Posterior cingulate gyrus (tissue), 11 donors: Measurements from ENCODE around the gene FOXS1.

Experiments used
- DNase-seq, 10 donors: peaks; one replicate each; pipeline versions ENCODE4 v3.0.0 to v3.0.0-alpha.2; 2020 to 2021; ENCODE audit warnings: mixed read lengths in 3 of 10
- intact Hi-C: fragments of 100-400 bp; cut with DNase I; formaldehyde crosslinking; loops from one replicate; pipeline ENCODE4 v1.15.1; 2023

FOXS1 gene

DNA sequence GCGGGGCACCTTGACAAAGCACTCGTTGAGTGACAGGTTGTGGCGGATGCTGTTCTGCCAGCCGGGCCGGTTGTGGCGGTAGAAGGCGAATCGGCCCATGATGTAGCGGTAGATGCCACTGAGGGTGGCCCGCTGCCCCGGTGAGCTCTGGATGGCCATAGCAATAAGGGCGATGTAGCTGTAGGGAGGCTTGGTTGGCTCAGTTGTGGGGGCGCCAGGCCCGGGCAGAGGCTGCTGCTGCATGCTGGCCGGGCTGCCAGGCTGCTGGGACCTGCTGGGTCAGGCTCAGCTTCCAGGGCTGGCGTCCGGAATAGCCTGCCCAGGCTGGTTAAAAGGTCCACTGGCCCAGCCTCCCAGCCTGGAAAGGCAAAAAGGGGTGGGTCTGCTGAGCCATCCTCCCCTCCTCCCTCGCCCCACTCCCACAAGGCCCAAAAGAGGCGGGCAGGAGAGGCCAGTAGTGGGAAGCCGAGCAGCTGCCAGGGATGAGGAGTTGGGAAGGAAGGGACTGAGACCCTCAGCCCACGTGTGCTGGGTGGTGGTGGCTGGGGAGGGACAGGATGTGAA lies at the start of gene FOXS1:
Gene FOXS1 (minus strand): TSS at position 305 of the 564 bp plus-strand sequence. CDS start 62 bp downstream, at position 243.
- intact Hi-C loops, result no loop called here
- peak in 1 of 10 donors; percentile 20 for DNase-seq

DNA sequence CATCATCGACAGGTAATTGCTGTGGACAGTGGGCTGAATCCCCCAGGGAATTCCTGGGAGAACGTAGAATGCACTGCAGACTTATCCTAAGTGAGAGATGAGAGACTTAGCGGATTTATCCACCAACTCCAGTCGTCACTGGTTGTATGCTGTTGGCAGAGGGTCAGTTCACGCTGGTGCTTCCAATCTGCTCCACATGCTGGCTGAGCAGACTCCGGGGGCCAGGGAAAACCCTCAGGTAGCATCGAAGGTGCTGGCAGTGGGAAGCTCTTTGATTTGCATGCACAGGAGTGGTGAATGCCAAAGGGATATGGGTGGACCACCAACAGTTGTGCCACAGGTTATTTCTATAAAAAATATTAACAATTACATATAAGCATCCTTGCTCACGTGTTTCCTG lies 45.2 kb upstream of the FOXS1 start:
- intact Hi-C loops, result no loop called here
- DNase-seq, result no peak

DNA sequence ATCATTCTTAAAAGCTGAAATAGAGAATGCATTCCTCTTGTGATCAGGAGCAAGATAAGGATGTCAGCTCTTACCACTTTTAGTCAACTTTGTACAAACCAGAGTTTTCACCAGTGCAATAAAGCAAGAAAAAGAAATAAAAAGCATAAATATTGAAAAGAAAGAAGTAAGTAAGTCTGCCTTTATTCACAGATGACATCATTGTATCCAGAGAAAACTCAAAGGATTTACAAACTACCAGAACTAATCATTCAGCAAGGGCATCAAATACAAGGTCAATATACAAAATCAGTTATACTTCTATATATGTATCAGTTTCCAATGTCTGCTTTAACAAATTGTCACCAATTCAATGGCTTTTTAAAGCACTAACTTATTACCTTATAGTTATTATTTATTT lies 38.4 kb upstream of the FOXS1 start:
- intact Hi-C loops, result no loop called here
- no peak for DNase-seq

DNA sequence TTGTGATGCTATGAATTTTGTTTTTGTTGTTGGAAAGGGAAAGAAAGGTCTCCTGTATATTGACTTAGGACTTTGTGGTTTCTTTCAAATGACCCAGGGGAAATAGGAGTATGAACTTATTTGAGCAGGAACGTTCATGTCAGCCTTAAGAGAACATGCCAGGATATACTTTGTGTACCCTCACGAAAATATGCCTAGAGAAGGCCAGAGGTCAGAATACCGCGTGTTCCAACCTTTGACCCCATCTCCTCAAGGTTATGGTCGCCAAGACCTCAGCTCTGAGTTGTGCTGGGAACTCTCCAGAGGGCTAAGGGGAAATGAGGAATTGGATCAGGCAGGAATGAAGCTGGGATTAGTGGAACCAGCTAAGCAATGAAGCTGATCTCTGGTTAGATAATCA lies 36.5 kb upstream of the FOXS1 start:
- no peak for DNase-seq
- intact Hi-C loops, result no loop called here

DNA sequence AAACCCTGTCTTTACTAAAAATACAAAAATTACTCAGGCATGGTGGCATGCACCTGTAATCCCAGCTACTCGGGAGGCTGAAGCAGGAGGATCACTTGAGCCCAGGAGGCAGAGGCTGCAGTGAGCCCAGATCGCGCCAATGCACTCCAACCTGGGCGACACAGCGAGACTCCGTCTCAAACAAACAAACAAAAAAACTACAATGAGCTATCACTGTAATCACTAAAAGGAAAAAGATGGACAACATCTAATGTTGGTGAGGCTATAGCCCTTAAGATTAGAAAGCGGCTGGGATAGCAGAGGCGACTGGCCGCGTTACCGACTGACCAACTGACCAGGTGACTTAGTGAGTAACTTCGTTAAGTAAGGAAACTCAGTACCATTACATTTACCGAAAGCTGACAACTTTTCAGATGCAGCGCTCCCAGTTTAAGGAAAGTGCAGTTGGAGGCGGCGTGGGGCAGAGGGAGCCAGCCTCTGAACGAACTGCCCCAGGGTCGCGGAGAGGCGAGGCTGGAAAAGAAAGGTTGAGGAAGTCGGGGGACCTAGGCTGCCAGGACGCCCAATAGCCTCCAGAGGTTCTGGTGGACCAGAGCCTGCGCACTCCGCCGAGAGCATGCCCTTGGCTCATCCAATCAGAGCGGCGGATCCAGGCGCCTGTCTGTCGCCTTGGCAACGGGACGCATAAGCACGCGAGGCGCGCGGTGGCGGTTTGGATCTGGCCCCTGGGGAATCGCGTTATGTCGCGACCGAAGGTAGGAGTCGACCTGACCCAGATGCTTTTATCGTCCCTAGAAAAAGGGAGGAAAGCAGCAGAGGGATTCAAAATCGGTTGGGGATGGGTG lies 34.0 kb upstream of the FOXS1 start:
- peak; percentile 87 to 99 (median 94) for DNase-seq
- intact Hi-C loops, result no loop called here

DNA sequence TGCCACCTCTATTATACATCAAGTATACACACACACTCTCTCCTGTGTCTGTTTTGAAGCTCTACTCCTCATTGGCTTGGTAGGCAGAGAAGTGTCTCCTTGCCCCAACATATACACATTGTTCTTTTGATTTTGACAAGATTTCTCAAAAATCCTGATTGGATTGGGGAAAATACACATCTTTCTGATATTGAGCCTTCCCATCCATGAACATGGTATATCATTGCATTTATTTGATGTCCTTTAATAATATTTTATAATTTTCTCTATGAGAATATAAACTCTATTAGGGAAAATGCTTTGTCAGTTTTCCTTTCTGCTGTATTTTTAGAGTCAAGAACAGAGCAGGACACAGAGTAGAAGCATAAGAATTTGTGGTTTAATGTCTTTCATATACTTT lies 32.3 kb upstream of the FOXS1 start:
- DNase-seq, result no peak
- intact Hi-C loops, result no loop called here

DNA sequence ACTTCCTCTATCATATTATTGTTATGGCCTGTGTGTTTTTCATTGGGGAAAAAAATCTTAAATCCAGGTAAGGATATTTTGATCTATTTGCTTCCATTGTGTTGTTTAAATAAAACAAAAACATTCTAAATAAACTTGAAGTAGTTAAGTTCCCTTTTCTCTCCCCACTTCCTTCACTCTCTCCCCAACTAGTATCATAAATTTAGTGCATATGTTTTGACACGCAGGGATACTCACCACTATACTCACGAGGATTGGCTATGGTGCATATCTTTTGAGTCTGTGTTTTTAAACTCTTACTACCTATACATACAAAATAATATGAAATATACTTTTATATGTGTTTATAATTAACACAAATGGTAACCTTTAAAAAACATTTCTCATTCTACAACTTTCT lies 30.3 kb upstream of the FOXS1 start:
- intact Hi-C loops, result no loop called here
- no peak for DNase-seq

DNA sequence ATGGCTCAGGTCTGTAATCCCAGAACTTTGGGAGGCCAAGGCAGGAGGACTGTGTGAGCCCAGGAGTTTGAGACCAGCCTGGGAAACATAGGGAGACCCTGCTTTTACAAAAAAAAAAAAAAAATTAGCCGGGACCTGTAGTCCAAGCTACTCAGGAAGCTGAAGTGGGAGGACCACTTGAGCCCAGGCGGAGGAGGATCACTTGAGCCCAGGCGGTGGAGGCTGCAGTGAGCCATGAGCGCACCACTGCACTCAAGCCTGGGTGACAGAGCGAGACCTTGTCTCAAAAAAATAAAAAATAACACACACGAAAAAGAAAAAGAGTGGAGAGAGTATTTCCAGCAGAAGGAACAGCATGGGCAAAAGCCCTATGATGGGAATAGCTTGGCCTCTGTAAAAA lies 27.0 kb upstream of the FOXS1 start:
- intact Hi-C loops, result loop anchor here (5.0 kb wide), 1 partner anchor 80 kb away; the partner anchor contains the start of gene PDRG1
- no peak for DNase-seq

DNA sequence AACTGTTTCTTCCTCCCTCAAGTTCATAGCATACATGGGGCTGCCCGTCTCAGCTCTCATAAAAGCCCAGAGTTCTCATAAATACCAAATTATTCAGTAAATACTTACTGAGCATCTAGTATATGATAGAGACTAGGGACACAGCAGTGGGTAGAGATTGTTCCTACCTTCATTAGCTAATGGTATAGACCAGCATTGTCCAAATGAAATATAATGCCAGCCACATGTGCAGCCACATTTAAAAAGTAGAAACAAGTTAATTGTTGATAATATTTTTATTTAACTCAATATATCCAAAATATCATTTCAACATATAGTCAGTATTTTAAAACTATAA lies 26.2 kb upstream of the FOXS1 start:
- intact Hi-C loops, result loop anchor here (5.0 kb wide), 1 partner anchor 81 kb away; the partner anchor contains the start of gene PDRG1
- DNase-seq, result no peak

DNA sequence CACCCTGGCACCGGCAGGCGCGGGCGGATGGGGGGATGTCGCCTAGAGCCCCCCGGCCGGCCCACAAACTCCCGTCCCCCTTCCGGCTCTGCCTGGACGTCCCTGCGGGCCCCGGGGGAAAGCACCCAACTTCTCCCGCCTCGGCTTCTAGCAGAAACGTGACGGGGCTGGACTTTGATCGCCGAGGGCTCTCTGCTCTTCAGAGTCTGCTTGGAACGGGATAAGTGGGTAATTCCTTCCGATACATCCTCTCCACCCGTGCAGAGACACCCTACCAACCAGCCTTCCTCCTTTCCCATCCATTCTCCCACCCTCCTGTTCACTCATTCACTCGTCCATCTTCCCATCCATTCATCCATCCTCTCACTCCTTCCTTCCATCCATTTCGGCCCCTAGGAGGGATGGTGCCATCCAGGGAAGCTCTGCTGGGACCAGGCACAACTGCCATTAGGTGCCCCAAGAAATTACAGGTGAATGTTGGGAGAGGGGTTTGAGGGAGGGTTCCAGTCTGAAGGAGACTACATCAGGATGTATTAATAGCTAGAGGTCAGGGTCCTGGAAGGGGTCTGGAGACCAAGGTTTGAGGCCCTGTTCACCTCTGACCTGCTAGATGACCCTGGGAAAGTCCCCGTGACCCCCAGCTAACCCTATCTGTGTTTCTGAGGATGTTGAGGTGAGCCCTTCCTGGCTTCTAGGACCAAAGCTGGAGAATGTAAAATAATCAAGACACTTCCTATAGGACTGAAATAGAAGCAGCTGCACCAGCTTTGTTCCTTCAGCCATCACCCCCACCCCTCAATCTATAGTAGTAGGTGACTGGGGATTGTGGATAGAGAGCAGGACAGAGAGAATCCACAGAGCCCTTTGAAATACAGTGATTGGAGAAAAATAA lies 25.6 kb upstream of the FOXS1 start:
- intact Hi-C loops, result loop anchor here (5.0 kb wide), 1 partner anchor 81 kb away; the partner anchor contains the start of gene PDRG1
- DNase-seq, result no peak

DNA sequence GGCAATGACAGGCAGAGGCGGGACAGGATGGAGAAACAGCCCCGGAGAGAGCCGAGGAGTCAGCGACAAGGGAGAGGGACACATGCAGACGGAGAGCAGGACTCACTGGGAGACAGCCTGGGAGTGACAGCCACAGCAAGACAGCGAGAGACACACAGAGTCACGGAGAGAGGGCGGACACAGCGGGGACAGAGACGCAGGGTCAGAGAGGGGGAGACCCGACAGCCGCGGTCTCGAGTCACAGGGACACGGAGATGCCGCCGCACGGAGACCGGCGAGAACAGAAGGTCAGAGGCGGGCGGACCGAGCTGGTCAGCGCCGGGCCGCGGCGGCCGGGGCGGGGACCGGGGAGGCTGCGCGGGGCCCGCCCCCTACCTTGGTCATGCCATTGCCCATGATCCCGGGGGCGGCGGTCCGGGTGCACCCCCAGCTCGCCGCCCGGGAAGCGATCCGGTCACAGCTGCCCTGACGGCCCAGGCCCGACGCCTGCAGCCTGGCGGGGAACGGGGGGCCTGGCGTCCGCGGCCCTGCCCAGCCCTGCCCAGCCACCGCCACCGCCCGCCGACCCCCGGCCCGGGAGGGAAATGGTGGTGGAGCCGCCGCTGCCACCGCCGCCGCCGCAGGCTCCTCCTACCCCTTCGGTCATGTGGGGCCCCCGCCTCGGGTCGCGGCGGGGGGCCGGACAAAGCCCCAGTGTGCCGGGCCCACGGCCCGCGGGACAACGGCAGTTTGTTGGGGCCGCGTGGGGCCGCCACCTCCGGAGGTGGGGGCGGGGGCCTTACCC lies 24.7 kb upstream of the FOXS1 start, which contains the start of the genes DUSP15 and TTLL9:
Gene DUSP15 (minus strand): TSS at position 586 of the 784 bp plus-strand sequence. CDS start 190 bp downstream, at position 396.
Gene TTLL9 (plus strand): TSS at position 693 of the 784 bp plus-strand sequence. CDS start 493 bp downstream, outside the sequence.
- intact Hi-C loops, result loop anchor here (5.0 kb wide), 1 partner anchor 82 kb away; the partner anchor contains the start of gene PDRG1
- peak; percentile 58 to 96 (median 71) for DNase-seq

DNA sequence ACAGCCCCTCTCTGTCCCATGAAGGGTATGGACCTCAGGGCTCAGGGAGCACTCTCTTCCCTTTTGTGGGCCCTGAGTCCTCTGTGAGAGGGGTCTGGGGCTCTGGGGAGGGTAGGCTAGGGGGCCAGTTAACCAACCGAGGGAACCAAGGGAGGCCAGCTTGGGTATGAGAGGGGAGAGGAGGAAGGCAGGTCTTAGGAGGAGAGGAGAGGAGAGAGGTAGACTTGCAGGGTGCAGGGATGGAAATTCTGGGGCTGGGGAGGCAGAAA lies 24.2 kb upstream of the FOXS1 start:
- no peak for DNase-seq
- intact Hi-C loops, result no loop called here

DNA sequence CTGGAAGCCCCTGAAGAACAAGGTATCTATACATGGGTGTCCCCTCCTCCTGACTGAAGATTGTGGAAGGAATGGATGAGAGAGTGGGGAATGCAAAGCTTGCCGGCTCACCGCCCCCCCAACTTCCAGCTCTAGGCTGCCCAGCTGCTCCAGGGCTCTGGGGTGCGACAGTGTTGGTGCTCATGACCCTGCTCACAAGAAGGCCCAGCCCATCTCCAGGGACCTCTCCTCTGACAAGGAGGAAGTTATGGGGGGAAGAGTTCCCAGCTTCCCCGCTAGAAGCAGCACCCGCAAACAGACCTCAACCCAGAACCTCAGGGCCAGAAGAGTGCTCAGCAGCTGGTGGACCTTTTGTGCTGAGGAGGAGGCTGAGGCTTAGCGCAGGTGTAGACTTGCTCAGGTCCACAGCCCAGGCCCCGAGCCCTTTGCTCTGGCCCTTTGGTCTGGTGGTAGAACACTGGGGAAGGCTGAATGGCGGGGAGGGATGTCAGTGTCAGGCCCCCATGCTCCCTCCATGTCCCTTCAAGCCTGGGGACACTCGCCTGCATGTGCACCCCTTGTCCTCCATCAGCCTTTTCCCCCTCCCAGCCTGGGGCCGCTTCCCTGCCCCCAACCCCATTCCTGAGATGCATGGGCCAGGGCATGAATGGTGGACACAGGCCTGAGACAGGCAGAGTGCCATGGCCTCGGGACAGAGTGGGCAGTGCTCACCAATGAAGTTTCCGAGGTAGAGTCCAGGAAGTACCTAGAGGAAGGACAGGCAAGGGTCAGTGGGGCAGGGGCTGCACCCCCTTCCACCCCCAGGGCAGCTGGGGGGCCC lies 23.7 kb upstream of the FOXS1 start:
- intact Hi-C loops, result no loop called here
- DNase-seq, result peak in 2 of 10 donors; percentile 52 to 77

DNA sequence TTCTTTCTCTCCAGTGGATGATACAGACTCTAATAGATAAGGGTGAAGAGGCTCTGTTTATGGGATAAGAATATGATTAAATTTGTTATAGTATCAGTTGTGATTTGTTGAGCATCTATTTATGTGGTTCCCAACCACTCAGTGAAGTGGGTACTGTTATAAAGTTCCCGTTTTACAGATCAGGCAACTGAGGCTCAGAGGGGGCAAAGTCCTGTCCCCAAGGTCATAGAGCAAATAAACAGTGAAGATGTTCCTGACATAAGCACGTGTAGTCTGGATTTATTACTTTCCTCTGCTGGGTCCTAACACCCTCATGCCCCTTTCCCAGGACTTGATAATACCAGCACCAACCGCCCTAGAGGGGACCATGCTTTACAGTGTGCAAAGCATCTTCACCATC lies 20.8 kb upstream of the FOXS1 start:
- intact Hi-C loops, result no loop called here
- DNase-seq, result no peak

DNA sequence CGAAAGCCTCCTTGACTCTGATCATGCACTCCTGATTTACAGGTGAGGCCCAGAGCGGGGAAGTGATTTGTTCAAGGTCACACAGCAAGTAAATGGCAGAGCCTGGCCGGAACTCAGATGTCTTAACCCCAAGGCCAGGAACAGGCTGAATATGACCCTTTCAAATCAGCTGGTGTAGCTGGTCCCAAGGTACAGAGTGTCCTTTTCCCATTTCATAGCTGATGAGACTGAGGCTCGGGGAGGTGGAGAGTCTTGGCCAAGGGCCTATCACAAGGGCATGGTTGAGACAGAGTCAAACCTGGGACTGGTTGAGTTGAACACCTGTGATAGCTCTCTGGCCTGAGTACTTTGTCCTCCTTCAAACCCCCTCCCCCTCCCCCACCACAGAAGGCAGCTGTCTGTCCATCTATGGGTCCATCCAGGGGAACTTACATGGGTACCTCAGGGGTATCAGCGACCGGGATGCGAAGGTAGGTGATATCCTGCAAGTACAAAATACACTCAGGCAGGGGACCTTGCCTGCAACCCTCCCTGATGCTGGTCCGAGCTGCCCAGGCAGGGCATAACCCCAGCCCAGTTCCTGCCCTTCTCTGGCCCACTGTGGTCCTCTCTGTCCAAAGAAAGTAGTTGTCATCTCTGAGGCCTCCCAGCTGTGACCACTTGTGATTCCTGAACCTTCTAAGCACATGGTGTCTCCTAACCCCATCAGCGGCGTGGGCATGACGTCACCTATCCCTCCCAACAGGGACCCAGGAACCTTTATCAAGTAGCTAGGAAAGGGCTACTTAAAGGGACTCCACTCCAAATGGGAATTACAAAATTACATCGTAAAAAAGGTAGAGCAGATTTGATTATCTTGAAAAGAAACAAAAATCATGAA lies 19.4 kb upstream of the FOXS1 start:
- peak in 2 of 10 donors; percentile 23 to 29 for DNase-seq
- intact Hi-C loops, result no loop called here

DNA sequence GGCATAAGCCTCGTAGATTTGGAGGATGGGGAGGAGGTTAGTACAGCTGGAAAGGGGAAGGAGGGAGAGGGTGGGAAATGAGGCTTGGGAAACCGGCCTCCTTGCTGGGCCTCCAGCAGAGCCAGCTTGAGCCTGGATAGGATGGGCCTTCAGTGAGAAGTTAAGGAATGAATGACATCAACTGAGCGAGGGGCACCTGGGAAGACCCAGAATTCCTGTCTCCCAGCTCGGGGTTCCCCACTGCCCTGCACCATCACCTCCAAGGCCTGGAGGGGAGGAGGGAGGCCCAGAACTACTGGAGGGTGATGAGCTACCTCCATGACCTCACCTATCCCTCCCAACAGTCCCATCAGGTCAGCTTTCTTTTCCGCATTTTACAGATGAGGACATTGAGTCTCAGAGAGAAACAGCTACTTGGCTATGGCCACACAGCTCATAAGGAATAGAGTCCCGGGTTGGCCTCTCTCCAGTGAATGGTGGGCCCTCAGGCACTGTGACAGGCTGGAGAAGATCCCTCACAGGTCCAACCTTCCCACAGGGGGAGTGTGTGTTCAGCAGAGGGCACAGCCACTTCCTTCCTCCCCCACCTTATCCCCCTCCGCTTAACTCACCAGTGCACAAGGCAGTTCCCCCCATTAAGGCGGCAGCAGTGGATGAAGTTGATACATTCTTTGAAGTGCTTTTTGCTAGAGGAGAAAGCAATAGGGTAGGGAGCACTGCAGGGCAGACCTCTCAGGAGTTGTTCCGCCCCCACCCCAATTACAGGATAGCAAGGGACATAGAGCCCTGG lies 18.1 kb upstream of the FOXS1 start:
- peak in 2 of 10 donors; percentile 13 to 32 for DNase-seq
- intact Hi-C loops, result no loop called here

DNA sequence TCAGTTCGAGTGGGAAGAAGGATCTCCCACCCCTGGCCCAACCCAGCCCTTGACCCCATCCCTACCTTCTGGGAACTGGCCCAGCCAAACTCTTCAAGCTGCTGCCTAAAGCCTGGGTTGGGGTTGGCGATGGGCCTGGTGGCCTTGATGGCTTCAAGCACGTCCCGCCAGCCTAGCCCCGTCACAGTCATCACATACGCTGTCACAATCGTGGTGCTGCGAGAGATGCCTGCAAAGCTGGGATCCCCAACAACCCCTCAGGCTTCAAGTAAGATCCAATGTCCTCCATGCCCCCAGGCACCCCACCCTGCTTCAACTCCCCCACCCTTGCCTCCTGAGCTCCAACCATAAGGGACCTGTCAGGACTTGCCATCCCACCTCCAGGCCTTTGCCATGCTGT lies 17.1 kb upstream of the FOXS1 start:
- peak in 1 of 10 donors; percentile 62 for DNase-seq
- intact Hi-C loops, result no loop called here

DNA sequence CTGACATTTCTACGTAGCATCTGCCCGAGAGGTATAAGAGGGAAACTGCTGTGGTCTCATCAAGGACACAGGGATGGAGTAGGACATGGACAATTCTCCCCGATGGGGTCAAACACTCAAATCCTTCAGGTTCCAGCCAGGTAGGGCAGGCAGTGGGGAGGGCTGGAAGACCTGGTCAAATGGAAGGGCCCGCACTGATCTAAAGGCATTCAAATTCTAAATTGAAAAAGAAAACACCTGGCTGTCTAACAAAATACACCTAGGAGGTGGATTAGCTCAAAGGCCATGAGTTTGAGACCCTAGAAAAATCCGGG lies 16.7 kb upstream of the FOXS1 start:
- peak in 1 of 10 donors; percentile 39 for DNase-seq
- intact Hi-C loops, result no loop called here
